Spinal cord (tissue), 10 donors: ENCODE results near the gene C1D. TPM values are rescaled to one million over a fixed set of nuclear protein-coding genes. Genes with fewer than 3 reads are reported as not detected.
A peak's percentile ranks its signal among the peaks of the same experiment; 100 is the strongest.

Source experiments
- DNase-seq, 6 donors: peaks; one replicate each; pipeline versions ENCODE4 v3.0.0 to v3.0.0-alpha.2; 2013 to 2015; ENCODE audit warnings: low spot score in 6 of 6, low read depth in 4 of 6
- H3K27ac ChIP-seq: one replicate; pipeline ENCODE4 v1.5.1; 2013; ENCODE audit warnings: low read depth, low read length, control low read depth
- H3K27me3 ChIP-seq: one replicate; pipeline ENCODE4 v1.6.1; 2013; ENCODE audit warnings: low read length; ENCODE audit not compliant: control insufficient read depth, insufficient read depth
- H3K36me3 ChIP-seq: one replicate; pipeline ENCODE4 v1.6.1; 2013; ENCODE audit warnings: low read length; ENCODE audit not compliant: control insufficient read depth, insufficient read depth
- H3K4me1 ChIP-seq: one replicate; pipeline ENCODE4 v1.6.1; 2013; ENCODE audit warnings: low read length; ENCODE audit not compliant: control insufficient read depth, insufficient read depth
- H3K4me3 ChIP-seq: one replicate; pipeline ENCODE4 v1.5.1; 2013; ENCODE audit warnings: low read depth, low read length, control low read depth
- H3K9me3 ChIP-seq: one replicate; pipeline ENCODE4 v1.6.1; 2013; ENCODE audit warnings: low read length; ENCODE audit not compliant: control insufficient read depth, insufficient read depth
- WGBS: methylation state at CpG from one replicate; pipeline ENCODE4 v1.1.5; 2013; ENCODE audit warnings: missing lambda C conversion rate; ENCODE audit not compliant: insufficient coverage; 5-methylcytosine and 5-hydroxymethylcytosine counted together
- polyA plus RNA-seq, 2 donors: library from polyadenylated mRNA; unstranded; fragments of 120-200 nt; gene quantifications; one replicate each; pipeline ENCODE4 v1.2.1, GENCODE V29; 2013; ENCODE audit not compliant: insufficient read length in 2 of 2
- total RNA-seq, 2 donors: library from RNA; depleted of rRNA in 1 of 2; stranded (reverse); fragments of 120-200 nt in 1 of 2; fragments of >200 nt in 1 of 2; gene quantifications; one replicate each; pipeline versions ENCODE4 v1.2.3 to v1.2.4, GENCODE V29; 2013 to 2014
- donor health status: healthy.

Gene C1D
- total and polyA plus RNA-seq, 4 donors: 19.5 to 49.6 (median 39.1) TPM

- Histone ChIP-seq H3K27me3 (no peaks in the 10 kb centered on the region), H3K9me3 (no peaks in the 10 kb centered on the region), H3K27ac (no peak overlapping the region), H3K36me3 (no peaks in the 10 kb centered on the region), H3K4me3 (no peak overlapping the region), H3K4me1 (no peaks in the 10 kb centered on the region)
- DNase-seq: no peak
Observed at GRCh38 chr2:68027959-68028358, 34.8 kb downstream of the C1D start.

- Histone ChIP-seq H3K4me1 (no peaks in the 10 kb centered on the region), H3K27me3 (no peaks in the 10 kb centered on the region), H3K27ac (no peak overlapping the region), H3K4me3 (no peak overlapping the region), H3K9me3 (no peaks in the 10 kb centered on the region), H3K36me3 (no peaks in the 10 kb centered on the region)
- WGBS: 96% methylated on average over 21 of the region's 22 CpGs
- no peak for DNase-seq
Observed at GRCh38 chr2:68024450-68024849, 38.4 kb downstream of the C1D start.

GRCh38 chr2:68023904-68024303 lies 38.9 kb downstream of the C1D start:
- H3K9me3 ChIP-seq: no peaks in the 10 kb centered on the region
- H3K36me3 ChIP-seq: no peaks in the 10 kb centered on the region
- no peak overlapping the region for H3K27ac ChIP-seq
- WGBS: 97% methylated on average over 16 of the region's 16 CpGs
- DNase-seq: no peak
- H3K4me3 ChIP-seq: no peak overlapping the region
- no peaks in the 10 kb centered on the region for H3K4me1 ChIP-seq
- no peaks in the 10 kb centered on the region for H3K27me3 ChIP-seq

GRCh38 chr2:68018727-68019126 lies 44.1 kb downstream of the C1D start:
- Histone ChIP-seq H3K4me1 (no peaks in the 10 kb centered on the region), H3K9me3 (no peaks in the 10 kb centered on the region), H3K27ac (no peak overlapping the region), H3K36me3 (no peaks in the 10 kb centered on the region), H3K27me3 (no peaks in the 10 kb centered on the region), H3K4me3 (no peak overlapping the region)
- no CpG with 5 or more reads among the region's 4 CpGs for WGBS
- no peak for DNase-seq

GRCh38 chr2:68009526-68009925 lies 53.3 kb downstream of the C1D start:
- H3K4me1 ChIP-seq: no peaks in the 10 kb centered on the region
- DNase-seq: no peak
- H3K27me3 ChIP-seq: no peaks in the 10 kb centered on the region
- H3K9me3 ChIP-seq: peaks cover 3% of the 10 kb centered on the region
- no peak overlapping the region for H3K27ac ChIP-seq
- no peaks in the 10 kb centered on the region for H3K36me3 ChIP-seq
- no peak overlapping the region for H3K4me3 ChIP-seq
- 100% methylated on average over 4 of the region's 5 CpGs for WGBS

- no peaks in the 10 kb centered on the region for H3K4me1 ChIP-seq
- no peak for DNase-seq
- H3K27ac ChIP-seq: no peak overlapping the region
- no peaks in the 10 kb centered on the region for H3K9me3 ChIP-seq
- no peaks in the 10 kb centered on the region for H3K36me3 ChIP-seq
- 89% methylated on average over 7 of the region's 8 CpGs for WGBS
- no peaks in the 10 kb centered on the region for H3K27me3 ChIP-seq
- no peak overlapping the region for H3K4me3 ChIP-seq
Observed at GRCh38 chr2:68000170-68000825, 62.5 kb downstream of the C1D start.

GRCh38 chr2:67999332-67999731 lies 63.5 kb downstream of the C1D start:
- no peaks in the 10 kb centered on the region for H3K4me1 ChIP-seq
- no peaks in the 10 kb centered on the region for H3K9me3 ChIP-seq
- H3K27ac ChIP-seq: no peak overlapping the region
- H3K27me3 ChIP-seq: no peaks in the 10 kb centered on the region
- no peak for DNase-seq
- no peak overlapping the region for H3K4me3 ChIP-seq
- no peaks in the 10 kb centered on the region for H3K36me3 ChIP-seq
- WGBS: 92% methylated on average over 3 of the region's 3 CpGs

GRCh38 chr2:67997903-67998302 lies 64.9 kb downstream of the C1D start:
- DNase-seq: peak in 1 of 6 donors; percentile 31
- H3K27me3 ChIP-seq: no peaks in the 10 kb centered on the region
- H3K36me3 ChIP-seq: no peaks in the 10 kb centered on the region
- H3K4me1 ChIP-seq: no peaks in the 10 kb centered on the region
- no peak overlapping the region for H3K27ac ChIP-seq
- no peak overlapping the region for H3K4me3 ChIP-seq
- H3K9me3 ChIP-seq: peaks cover 2% of the 10 kb centered on the region
- 100% methylated on average over 2 of the region's 3 CpGs for WGBS

GRCh38 chr2:67997528-67997900 lies 65.3 kb downstream of the C1D start:
- no peak overlapping the region for H3K27ac ChIP-seq
- no peaks in the 10 kb centered on the region for H3K27me3 ChIP-seq
- H3K36me3 ChIP-seq: no peaks in the 10 kb centered on the region
- no peak for DNase-seq
- H3K4me1 ChIP-seq: no peaks in the 10 kb centered on the region
- H3K4me3 ChIP-seq: no peak overlapping the region
- peaks cover 2% of the 10 kb centered on the region for H3K9me3 ChIP-seq
- 71% methylated on average over 1 of the region's 3 CpGs for WGBS

- no peak overlapping the region for H3K27ac ChIP-seq
- WGBS: 100% methylated on average over 2 of the region's 6 CpGs
- H3K27me3 ChIP-seq: no peaks in the 10 kb centered on the region
Observed at GRCh38 chr2:67996772-67997527, 65.9 kb downstream of the C1D start.

More at GRCh38 chr2:67996772-67997527, 65.9 kb downstream of the C1D start:
- DNase-seq: no peak
- Histone ChIP-seq H3K9me3 (peaks cover 2% of the 10 kb centered on the region), H3K36me3 (no peaks in the 10 kb centered on the region), H3K4me1 (no peaks in the 10 kb centered on the region), H3K4me3 (no peak overlapping the region)
